GM12892 (cell line): ENCODE results near the gene POLD3.

Experiments
- POLR2A ChIP-seq: IDR thresholded peaks from 2 replicates; pipeline ENCODE4 v1.6.1; 2011; ENCODE audit warnings: low read depth, low read length, control low read depth
- POLR2AphosphoS5 ChIP-seq: IDR thresholded peaks from 2 replicates; pipeline ENCODE4 v1.6.1; 2011; ENCODE audit warnings: low read depth, low read length, control low read depth

DNA sequence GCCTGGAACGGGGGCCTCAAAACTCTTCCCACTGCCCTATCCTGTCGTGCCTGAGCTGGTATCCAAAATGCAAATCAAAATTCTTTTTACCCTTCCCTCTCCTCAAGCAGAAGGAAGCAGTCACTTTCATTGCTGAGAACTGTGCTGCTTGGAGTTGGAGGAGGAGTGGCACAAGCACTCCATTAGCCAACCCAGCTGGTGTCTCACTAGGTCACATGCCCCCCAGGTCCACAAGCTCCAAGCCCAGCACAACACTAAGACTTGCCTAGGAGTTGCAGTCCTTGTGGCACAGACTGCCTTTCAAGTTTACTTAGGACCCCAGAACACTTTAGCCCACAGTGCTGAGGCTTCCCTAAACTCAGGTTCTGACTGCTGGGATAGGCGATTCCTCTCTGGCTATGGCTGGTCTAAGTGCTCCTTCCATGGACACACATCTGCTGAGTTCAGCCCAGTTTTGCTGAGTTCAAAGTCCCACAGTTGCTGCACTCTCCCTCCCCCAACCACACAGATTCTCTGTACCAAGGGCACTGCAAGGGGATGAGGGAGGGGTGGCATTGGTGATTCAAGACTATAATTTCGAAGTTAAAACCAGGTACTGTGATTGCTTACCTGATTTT lies 70.2 kb downstream of the POLD3 start:
- no peak for TF ChIP-seq POLR2AphosphoS5
- TF ChIP-seq POLR2A = no peak
